GM12873 (cell line): ENCODE data around the gene NAGS.

Experiments
- TF ChIP-seq, protein P1 (sequence below): IDR thresholded peaks from 2 replicates; pipeline ENCODE4 v1.5.1; 2012; ENCODE audit warnings: low read depth, mild to moderate bottlenecking, moderate library complexity, low read length, control low read depth; ENCODE audit not compliant: insufficient read depth; ENCODE audit errors: missing control alignments

The NAGS gene

DNA sequence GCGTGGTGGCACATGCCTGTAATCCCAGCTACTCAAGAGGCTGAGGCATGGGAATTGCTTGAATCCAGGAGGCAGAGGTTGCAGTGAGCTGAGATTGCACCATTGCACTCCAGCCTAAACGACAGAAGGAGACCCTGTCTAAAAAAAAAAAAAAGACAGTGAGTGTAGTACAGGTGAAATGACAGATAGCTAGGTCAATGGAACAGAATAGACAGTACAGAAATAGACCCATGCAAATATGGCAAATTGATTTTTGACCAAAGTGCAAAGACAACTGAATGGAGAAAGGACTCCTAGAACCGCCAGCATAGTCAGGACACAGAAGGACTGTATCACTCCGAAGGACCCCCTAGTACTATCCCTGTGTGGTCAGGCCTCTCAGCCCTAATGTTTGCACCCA, 34.1 kb upstream of the NAGS start:
- TF ChIP-seq, protein P1, sequence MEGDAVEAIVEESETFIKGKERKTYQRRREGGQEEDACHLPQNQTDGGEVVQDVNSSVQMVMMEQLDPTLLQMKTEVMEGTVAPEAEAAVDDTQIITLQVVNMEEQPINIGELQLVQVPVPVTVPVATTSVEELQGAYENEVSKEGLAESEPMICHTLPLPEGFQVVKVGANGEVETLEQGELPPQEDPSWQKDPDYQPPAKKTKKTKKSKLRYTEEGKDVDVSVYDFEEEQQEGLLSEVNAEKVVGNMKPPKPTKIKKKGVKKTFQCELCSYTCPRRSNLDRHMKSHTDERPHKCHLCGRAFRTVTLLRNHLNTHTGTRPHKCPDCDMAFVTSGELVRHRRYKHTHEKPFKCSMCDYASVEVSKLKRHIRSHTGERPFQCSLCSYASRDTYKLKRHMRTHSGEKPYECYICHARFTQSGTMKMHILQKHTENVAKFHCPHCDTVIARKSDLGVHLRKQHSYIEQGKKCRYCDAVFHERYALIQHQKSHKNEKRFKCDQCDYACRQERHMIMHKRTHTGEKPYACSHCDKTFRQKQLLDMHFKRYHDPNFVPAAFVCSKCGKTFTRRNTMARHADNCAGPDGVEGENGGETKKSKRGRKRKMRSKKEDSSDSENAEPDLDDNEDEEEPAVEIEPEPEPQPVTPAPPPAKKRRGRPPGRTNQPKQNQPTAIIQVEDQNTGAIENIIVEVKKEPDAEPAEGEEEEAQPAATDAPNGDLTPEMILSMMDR: no peak

DNA sequence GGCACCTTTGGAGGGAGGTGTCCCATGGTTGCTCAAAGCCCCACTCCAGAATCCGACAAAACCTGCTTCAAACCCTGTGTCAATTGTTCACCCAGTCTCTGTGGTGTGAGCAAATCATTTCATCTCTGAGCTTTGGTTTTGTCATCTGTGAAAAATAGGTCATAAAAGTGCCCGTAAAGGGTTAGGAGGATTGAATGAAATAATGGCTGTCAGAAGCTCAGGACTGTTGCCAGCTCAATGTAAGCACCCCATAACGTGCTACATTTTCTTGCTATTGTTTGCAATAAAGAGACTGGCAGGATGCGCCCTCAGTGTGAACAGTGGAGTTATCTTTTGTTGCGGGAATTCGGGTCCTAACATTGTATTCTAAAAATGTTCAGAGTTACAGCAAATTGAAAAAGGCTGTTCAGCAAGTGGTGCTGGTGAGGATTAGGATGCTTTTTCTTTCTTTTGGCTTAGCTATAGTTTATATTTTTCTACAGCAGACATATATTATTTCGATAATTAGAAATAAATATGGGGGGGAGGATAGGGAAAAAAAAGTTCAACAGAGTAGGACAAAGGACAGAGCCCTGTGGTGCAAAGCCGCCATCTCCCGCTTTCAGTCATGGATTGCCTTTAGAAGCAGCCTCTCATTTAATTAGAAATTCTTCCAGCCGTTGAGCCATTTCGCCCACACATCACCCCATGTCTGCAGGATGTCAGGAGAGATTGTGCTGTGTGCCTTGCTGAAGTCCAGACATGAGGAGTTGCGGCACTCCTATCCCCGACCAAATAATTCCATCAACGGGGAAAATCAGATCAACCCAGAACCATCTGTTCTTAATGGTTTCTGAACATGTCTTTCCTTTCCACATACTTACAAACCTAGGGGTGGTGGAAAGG, 29.8 kb upstream of the NAGS start:
- TF ChIP-seq, protein P1: no peak

DNA sequence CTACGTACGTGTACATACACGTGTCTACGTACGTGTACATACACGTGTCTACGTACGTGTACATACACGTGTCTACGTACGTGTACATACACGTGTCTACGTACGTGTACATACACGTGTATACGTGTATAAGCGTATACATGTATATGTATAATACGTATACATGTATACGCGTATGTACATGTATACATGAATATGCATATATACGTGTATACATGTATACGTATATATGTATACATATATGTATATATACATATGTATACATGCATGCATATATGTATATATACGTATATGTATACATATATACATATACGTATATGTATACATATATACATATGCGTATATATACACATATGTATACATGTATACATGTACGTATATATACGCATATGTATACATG, 28.5 kb upstream of the NAGS start:
- TF ChIP-seq, protein P1: no peak

DNA sequence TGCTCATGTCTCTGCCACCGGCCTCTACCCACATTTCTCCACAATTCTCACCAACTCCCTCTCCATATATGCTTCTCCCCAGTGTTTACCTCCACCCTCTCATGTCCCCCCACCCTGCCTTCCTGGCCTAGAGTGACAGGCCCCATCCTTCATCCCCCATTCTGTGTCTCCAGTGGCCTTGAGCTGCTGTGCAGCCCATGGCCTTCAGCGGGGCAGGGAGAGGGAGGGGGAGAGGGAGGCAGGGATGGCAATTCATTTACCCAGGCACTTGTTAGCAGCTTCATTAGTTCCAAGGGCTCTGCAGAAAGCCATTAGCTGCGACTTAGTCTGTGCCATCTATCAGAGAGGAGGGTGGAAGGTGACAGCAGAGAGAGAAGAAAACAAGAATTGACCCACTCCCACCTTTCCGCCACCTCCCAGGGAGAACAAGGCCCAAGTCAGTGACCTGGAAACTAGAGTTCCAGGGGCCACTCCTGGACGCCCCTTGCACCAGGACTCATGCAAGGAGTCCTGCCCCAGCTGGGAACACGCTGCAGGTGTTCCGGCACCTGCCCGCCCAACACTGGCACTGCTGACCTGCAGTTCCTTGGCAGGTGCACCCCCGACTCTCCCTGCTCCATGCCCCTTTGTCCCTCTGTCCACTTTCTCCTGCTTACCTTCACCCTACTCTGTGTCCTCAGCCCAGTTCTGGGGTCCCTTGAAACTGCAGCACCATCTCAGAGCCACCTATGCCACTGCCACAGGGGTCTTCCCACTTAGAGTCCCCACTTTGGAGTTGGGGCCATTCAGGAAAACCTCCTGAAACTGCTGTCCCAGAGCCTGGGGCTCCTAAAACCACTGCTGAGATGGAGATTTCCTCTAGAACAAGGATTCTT, 27.2 kb upstream of the NAGS start:
- TF ChIP-seq, protein P1: no peak

DNA sequence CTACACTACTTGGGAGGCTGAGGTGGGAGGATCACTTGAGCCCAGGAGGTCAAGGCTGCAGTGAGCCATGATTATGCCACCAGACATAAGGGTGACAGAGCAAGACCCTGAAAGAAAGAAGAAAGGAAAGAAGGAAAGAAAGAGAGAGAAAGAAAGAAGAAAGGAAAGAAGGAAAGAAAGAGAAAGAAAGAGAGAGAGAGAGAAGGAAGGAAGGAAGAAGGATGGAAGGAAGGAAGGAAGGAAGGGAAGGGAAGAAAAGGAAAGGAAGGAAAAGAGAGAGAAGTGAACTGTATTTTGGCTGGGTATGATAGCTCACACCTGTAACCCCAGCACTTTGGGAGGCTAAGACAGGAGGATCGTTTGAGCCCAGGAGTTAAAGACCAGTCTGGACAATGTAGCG, 26.3 kb upstream of the NAGS start:
- TF ChIP-seq, protein P1: no peak

DNA sequence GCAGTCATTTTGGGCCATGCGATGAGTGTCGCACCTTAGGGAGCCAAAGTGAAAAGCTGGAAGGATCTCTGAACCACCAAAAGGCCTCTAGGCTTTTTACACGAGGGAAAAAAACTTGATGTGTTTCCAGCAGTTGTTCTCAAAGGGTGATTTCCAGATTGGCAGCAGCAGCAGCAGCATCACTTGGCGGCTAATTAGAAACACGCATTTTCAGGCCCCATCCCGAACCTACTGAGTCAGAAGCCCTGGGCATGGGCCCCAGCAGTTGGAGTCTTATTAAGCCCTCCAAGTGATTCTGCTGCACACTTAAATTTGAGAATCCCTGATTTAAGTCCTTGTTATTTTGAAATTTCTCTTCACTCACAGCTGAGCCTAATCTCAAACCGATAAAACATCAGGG, 25.4 kb upstream of the NAGS start:
- TF ChIP-seq, protein P1: no peak

DNA sequence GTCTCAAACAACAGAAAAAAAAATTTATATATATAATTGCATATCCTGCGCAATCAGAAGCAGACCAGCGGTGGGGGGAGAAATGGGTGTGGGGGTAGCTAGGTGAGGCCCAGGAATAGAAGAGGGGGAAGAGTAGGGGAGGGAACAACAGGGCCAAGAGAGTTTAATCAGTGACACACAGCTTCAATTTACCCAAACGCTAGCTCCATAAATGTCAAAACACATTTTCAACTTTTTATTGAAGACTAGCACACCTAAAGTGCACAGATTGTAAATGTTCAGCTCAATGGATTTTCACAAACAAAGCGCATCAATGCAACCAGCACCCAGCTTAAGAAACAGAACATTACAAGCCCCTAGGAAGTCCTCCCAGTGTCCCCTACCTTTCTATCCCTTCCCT, 24.8 kb upstream of the NAGS start:
- TF ChIP-seq, protein P1: no peak
